Gastroesophageal sphincter (tissue), 4 donors: ENCODE measurements around the gene RGS17. TPM values are rescaled to one million over a fixed set of nuclear protein-coding genes. Genes with fewer than 3 reads are reported as not detected.

Source experiments
- ATAC-seq: fragments of 150-250 bp; one replicate; pipeline ENCODE4 v1.9.1; 2016; ENCODE audit warnings: mild to moderate bottlenecking, moderate library complexity
- H3K27ac ChIP-seq, 4 donors: fragments of 200-600 bp; sonication (generic) in 3 of 4; 1 replicate in 3 of 4; 2 replicates in 1 of 4; pipeline ENCODE4 v1.5.1; 2016 to 2019
- H3K27me3 ChIP-seq: fragments of 200-600 bp; sonication (generic); one replicate; pipeline ENCODE4 v1.5.1; 2019
- H3K36me3 ChIP-seq, 2 donors: fragments of 200-600 bp; sonication (generic); one replicate each; pipeline ENCODE4 v1.5.1; 2019; ENCODE audit warnings: control low read depth in 1 of 2
- H3K4me1 ChIP-seq, 3 donors: fragments of 200-600 bp; sonication (generic); 1 replicate in 2 of 3; 2 replicates in 1 of 3; pipeline ENCODE4 v1.5.1; 2016 to 2019; ENCODE audit warnings: control low read depth in 2 of 3
- H3K4me3 ChIP-seq, 2 donors: fragments of 200-600 bp; sonication (generic); one replicate each; pipeline ENCODE4 v1.5.1; 2019; ENCODE audit warnings: mild to moderate bottlenecking in 1 of 2, moderate library complexity in 1 of 2
- H3K9me3 ChIP-seq, 3 donors: fragments of 200-600 bp; sonication (generic); one replicate each; pipeline ENCODE4 v1.5.1; 2017 to 2019; ENCODE audit warnings: control low read depth in 2 of 3
- CTCF ChIP-seq, 4 experiments: fragments of 200-600 bp in 2 of 4; fragments of 450-650 bp in 2 of 4; sonication (generic) in 1 of 4; IDR thresholded peaks; one replicate each; pipeline ENCODE4 v1.5.1; 2017 to 2019; ENCODE audit warnings: antibody characterized with exemption in 4 of 4, mild to moderate bottlenecking in 2 of 4, moderate library complexity in 2 of 4
- EP300 ChIP-seq: sonication (generic); formaldehyde crosslinking; IDR thresholded peaks from one replicate; pipeline ENCODE4 v1.6.1; 2017; ENCODE audit warnings: antibody characterized with exemption, mild to moderate bottlenecking
- POLR2A ChIP-seq, 2 donors: fragments of 450-650 bp; IDR thresholded peaks; one replicate each; pipeline ENCODE4 v1.6.1; 2017; ENCODE audit warnings: antibody characterized with exemption in 2 of 2, mild to moderate bottlenecking in 2 of 2, moderate library complexity in 1 of 2
- POLR2AphosphoS5 ChIP-seq: sonication (generic); formaldehyde crosslinking; IDR thresholded peaks from one replicate; pipeline ENCODE4 v1.6.1; 2017; ENCODE audit warnings: antibody characterized with exemption
- WGBS, 2 donors: methylation state at CpG; one replicate each; pipeline ENCODE4 v1.1.5; 2018; ENCODE audit warnings: low coverage in 1 of 2; 5-methylcytosine and 5-hydroxymethylcytosine counted together
- total RNA-seq, 4 donors: library from RNA; depleted of rRNA; stranded (reverse); fragments of >200 nt; gene quantifications; one replicate each; pipeline ENCODE4 v1.1.0, GENCODE V29; 2016

RGS17 gene
- total RNA-seq, 4 donors from 2014 or later, result 0.19 to 0.27 TPM; not detected in 2

GRCh38 chr6:153150752-153151440 lies 19.8 kb upstream of the RGS17 start:
- Histone ChIP-seq H3K27me3 (no peaks in the 10 kb centered on the region), H3K36me3 (no peaks in the 10 kb centered on the region), H3K4me3 (no peak overlapping the region), H3K9me3 (no peaks in the 10 kb centered on the region), H3K4me1 (no peaks in the 10 kb centered on the region), H3K27ac (no peak overlapping the region)
- no peak for ATAC-seq
- WGBS, 2 donors, result 100% methylated on average over 1 of the region's 21 CpGs; no CpG with 5 or more reads in 1 of the 2 donors
- TF ChIP-seq POLR2AphosphoS5, result no peak
- TF ChIP-seq CTCF (IDR thresholded peaks at IDR 0.05), result no peak
- TF ChIP-seq EP300, result no peak
- no peak for TF ChIP-seq POLR2A (IDR thresholded peaks at IDR 0.05)

GRCh38 chr6:153150371-153150751 lies 19.3 kb upstream of the RGS17 start:
- Histone ChIP-seq H3K27ac (no peak overlapping the region), H3K27me3 (no peaks in the 10 kb centered on the region), H3K36me3 (no peaks in the 10 kb centered on the region), H3K4me3 (no peak overlapping the region), H3K4me1 (no peaks in the 10 kb centered on the region), H3K9me3 (no peaks in the 10 kb centered on the region)
- no peak for TF ChIP-seq EP300
- no peak for TF ChIP-seq POLR2A (IDR thresholded peaks at IDR 0.05)
- no peak for TF ChIP-seq CTCF (IDR thresholded peaks at IDR 0.05)
- TF ChIP-seq POLR2AphosphoS5, result no peak
- WGBS, 2 donors, result 90% methylated on average over 6 of the region's 11 CpGs; no CpG with 5 or more reads in 1 of the 2 donors
- ATAC-seq, result no peak

- Histone ChIP-seq H3K36me3 (no peaks in the 10 kb centered on the region), H3K27ac (no peak overlapping the region), H3K4me1 (no peaks in the 10 kb centered on the region), H3K4me3 (no peak overlapping the region), H3K9me3 (no peaks in the 10 kb centered on the region), H3K27me3 (no peaks in the 10 kb centered on the region)
- no peak for TF ChIP-seq CTCF (IDR thresholded peaks at IDR 0.05)
- no peak for TF ChIP-seq POLR2AphosphoS5
- TF ChIP-seq EP300, result no peak
- no peak for TF ChIP-seq POLR2A (IDR thresholded peaks at IDR 0.05)
- 85 to 100% methylated on average over 3 to 6 of the region's 6 CpGs for WGBS, 2 donors
- no peak for ATAC-seq
These were observed 18.8 kb upstream of the RGS17 start for GRCh38 chr6:153149891-153150290.

DNA sequence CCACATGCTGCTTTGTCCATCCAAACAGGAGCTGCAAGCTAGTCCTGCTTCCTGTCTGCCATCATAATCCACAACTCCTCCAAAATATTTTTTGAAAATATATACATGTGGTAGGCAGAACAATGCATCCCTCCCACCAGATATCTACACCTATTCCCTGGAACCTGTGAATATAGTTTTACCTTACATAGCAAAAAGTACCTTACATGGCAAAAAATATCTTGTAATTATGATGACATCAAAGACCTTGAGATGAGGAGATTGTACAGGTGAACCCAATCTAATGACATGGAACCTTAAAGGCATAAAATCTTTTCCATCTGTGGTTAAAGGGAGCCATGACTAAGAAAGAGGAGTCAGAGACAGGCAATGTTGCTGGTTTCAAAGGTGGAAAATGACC lies 15.3 kb upstream of the RGS17 start:
- H3K27ac ChIP-seq, result no peak overlapping the region
- no peak overlapping the region for H3K4me3 ChIP-seq
- no peaks in the 10 kb centered on the region for H3K27me3 ChIP-seq
- H3K4me1 ChIP-seq, result no peaks in the 10 kb centered on the region
- no peaks in the 10 kb centered on the region for H3K9me3 ChIP-seq
- ATAC-seq, result no peak
- no peaks in the 10 kb centered on the region for H3K36me3 ChIP-seq
- TF ChIP-seq CTCF (IDR thresholded peaks at IDR 0.05), result no peak
- no peak for TF ChIP-seq POLR2A (IDR thresholded peaks at IDR 0.05)

DNA sequence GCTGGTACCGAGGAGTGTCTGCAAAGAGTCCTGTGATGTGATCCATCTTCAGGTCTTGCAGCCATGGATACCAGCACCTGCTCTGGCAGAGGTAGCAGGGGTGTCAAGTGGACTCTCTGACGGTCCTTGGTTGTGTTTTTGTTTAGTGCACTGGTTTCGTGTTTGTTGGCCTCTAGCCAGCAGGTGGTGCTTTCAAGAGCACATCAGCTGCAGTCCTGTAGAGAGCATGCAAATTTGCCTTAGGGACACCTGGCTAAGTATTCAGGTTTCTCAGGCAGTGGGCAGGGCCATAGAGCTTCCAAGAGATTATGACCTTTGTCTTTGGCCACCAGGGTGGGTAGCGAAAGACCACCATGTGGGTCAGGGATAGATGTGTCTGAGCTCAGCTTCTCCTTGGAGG lies 14.5 kb upstream of the RGS17 start:
- TF ChIP-seq EP300, result no peak
- no peak for TF ChIP-seq CTCF (IDR thresholded peaks at IDR 0.05)
- no peak for TF ChIP-seq POLR2A (IDR thresholded peaks at IDR 0.05)
- no peak for ATAC-seq
- Histone ChIP-seq H3K4me1 (no peaks in the 10 kb centered on the region), H3K4me3 (no peak overlapping the region), H3K27ac (no peak overlapping the region), H3K27me3 (no peaks in the 10 kb centered on the region), H3K36me3 (no peaks in the 10 kb centered on the region), H3K9me3 (no peaks in the 10 kb centered on the region)
- WGBS, 2 donors, result 73% methylated on average over 4 of the region's 4 CpGs; no CpG with 5 or more reads in 1 of the 2 donors
